ENCODE data around the gene NUPR1. TPM values are rescaled to one million over a fixed set of nuclear protein-coding genes. Genes with fewer than 3 reads are reported as not detected.

The NUPR1 gene
- total and polyA plus RNA-seq, 4 donors: 8.0 to 828 (median 202) TPM

GRCh38 chr16:28563218-28563617 lies 24.4 kb upstream of the NUPR1 start:
- no peak for TF ChIP-seq CTCF (IDR thresholded peaks at IDR 0.05; ENCODE audit: control extremely low read depth, extremely low read depth)
- Histone ChIP-seq H3K27me3 (ENCODE audit: control insufficient read depth in 3 of 3, insufficient read depth in 3 of 3, low read length in 2 of 3) (no peaks in the 10 kb centered on the region), H3K4me1 (ENCODE audit: control insufficient read depth in 5 of 5, insufficient read depth in 5 of 5, low read length in 5 of 5) (peaks cover 0 to 12% (median 8%) of the 10 kb centered on the region in 5 donors), H3K27ac (ENCODE audit: low read depth in 1 of 2, low read length in 1 of 2) (no peak overlapping the region), H3K9me3 (ENCODE audit: control insufficient read depth in 4 of 4, insufficient read depth in 3 of 4, low read length in 3 of 4) (peaks cover 0 to 5% (median 2%) of the 10 kb centered on the region in 4 donors), H3K4me3 (no peak overlapping the region), H3K9ac (ENCODE audit: insufficient read depth in 1 of 2, low read length in 2 of 2) (no peak overlapping the region), H3K36me3 (ENCODE audit: control insufficient read depth in 4 of 4, insufficient read depth in 4 of 4, low read length in 4 of 4) (peaks cover 4 to 25% (median 7%) of the 10 kb centered on the region in 4 donors)
- ATAC-seq (ENCODE audit: insufficient read depth, low FRiP score): no peak
- no peak for DNase-seq
- WGBS, 2 donors: 89 to 92% methylated on average over 6 of the region's 6 CpGs

DNA sequence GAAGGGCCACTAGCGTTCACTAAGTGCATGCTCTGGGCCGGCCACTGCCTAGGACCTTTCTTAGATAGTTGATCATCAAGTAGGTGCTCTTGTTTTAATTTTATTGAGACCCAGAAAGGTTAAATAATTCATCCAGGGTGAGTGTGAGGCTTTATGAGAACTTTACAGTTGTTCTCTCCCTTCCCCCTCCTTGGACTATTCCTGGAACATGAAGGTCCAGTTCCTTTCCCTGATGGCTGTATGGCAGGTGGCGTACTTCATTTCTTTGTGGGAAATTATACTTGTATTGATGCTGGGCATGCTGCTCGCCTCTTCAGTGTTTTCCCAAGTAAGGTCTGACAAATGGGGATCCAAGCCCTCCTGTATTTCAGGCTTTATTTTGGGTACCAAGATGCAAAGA lies 23.4 kb upstream of the NUPR1 start:
- no peak overlapping the region for H3K4me3 ChIP-seq
- WGBS, 2 donors: 77 to 88% methylated on average over 4 of the region's 4 CpGs
- ATAC-seq (ENCODE audit: insufficient read depth, low FRiP score) (no peak), DNase-seq (no peak)
- H3K9me3 ChIP-seq (ENCODE audit: control insufficient read depth in 4 of 4, insufficient read depth in 3 of 4, low read length in 3 of 4): peaks cover 0 to 2% (median 1%) of the 10 kb centered on the region in 4 donors
- H3K27me3 ChIP-seq (ENCODE audit: control insufficient read depth in 3 of 3, insufficient read depth in 3 of 3, low read length in 2 of 3): no peaks in the 10 kb centered on the region
- no peak for TF ChIP-seq CTCF (IDR thresholded peaks at IDR 0.05; ENCODE audit: control extremely low read depth, extremely low read depth)
- peaks cover 4 to 24% (median 9%) of the 10 kb centered on the region in 4 donors for H3K36me3 ChIP-seq (ENCODE audit: control insufficient read depth in 4 of 4, insufficient read depth in 4 of 4, low read length in 4 of 4)
- peak overlapping the region in 1 of 2 donors; percentile 68 for H3K27ac ChIP-seq (ENCODE audit: low read depth in 1 of 2, low read length in 1 of 2)
- H3K9ac ChIP-seq (ENCODE audit: insufficient read depth in 1 of 2, low read length in 2 of 2): no peak overlapping the region
- peaks cover 0 to 12% (median 7%) of the 10 kb centered on the region in 5 donors for H3K4me1 ChIP-seq (ENCODE audit: control insufficient read depth in 5 of 5, insufficient read depth in 5 of 5, low read length in 5 of 5)

GRCh38 chr16:28561557-28562187 lies 22.9 kb upstream of the NUPR1 start:
- Histone ChIP-seq H3K4me1 (ENCODE audit: control insufficient read depth in 5 of 5, insufficient read depth in 5 of 5, low read length in 5 of 5) (peaks cover 0 to 12% (median 7%) of the 10 kb centered on the region in 5 donors), H3K27me3 (ENCODE audit: control insufficient read depth in 3 of 3, insufficient read depth in 3 of 3, low read length in 2 of 3) (no peaks in the 10 kb centered on the region), H3K36me3 (ENCODE audit: control insufficient read depth in 4 of 4, insufficient read depth in 4 of 4, low read length in 4 of 4) (peaks cover 4 to 22% (median 10%) of the 10 kb centered on the region in 4 donors), H3K4me3 (no peak overlapping the region), H3K9ac (ENCODE audit: insufficient read depth in 1 of 2, low read length in 2 of 2) (no peak overlapping the region), H3K27ac (ENCODE audit: low read depth in 1 of 2, low read length in 1 of 2) (peak overlapping the region in 1 of 2 donors; percentile 68), H3K9me3 (ENCODE audit: control insufficient read depth in 4 of 4, insufficient read depth in 3 of 4, low read length in 3 of 4) (peaks cover 0 to 1% (median 0%) of the 10 kb centered on the region in 4 donors)
- 40 to 48% methylated on average over 7 of the region's 7 CpGs for WGBS, 2 donors
- TF ChIP-seq CTCF (IDR thresholded peaks at IDR 0.05; ENCODE audit: control extremely low read depth, extremely low read depth): no peak
- DNase-seq (peak in 1 of 3 donors; percentile 25), ATAC-seq (ENCODE audit: insufficient read depth, low FRiP score) (no peak)

Data from lung (tissue), 12 donors.